Fibroblast of skin of scalp (primary cell): ENCODE results near the gene TRIB2.
A peak's percentile ranks its signal among the peaks of the same experiment; 100 is the strongest.

Experiments used
- DNase-seq: peaks from one replicate; pipeline ENCODE4 v3.0.0-alpha.2; 2013

Gene TRIB2

GRCh38 chr2:12750166-12750905 lies 33.6 kb downstream of the TRIB2 start:
- no peak for DNase-seq

- no peak for DNase-seq
Observed at GRCh38 chr2:12754643-12755042, 37.9 kb downstream of the TRIB2 start.

DNA sequence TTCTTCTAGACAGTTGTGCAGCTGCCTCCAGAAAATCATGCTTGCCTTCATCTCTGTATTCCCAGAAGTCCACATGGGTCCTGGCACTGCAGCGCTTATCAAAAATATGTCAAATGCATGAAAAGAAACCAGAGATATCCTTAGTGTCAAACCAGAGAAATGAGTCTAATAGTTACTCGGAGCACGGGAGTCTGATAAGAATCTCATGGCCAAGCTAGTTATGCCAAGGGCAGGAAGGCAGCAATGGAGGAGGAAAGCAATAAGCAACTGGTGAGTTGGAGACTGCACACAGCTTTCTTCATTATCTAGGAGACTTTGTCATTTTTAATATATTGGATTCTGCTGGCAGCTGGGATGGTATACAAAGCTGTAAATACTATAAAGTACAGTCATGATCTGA lies 38.6 kb downstream of the TRIB2 start:
- DNase-seq = no peak

GRCh38 chr2:12759248-12759647 lies 42.5 kb downstream of the TRIB2 start:
- DNase-seq = peak; percentile 98

GRCh38 chr2:12761104-12761503 lies 44.4 kb downstream of the TRIB2 start:
- DNase-seq = peak; percentile 28

DNA sequence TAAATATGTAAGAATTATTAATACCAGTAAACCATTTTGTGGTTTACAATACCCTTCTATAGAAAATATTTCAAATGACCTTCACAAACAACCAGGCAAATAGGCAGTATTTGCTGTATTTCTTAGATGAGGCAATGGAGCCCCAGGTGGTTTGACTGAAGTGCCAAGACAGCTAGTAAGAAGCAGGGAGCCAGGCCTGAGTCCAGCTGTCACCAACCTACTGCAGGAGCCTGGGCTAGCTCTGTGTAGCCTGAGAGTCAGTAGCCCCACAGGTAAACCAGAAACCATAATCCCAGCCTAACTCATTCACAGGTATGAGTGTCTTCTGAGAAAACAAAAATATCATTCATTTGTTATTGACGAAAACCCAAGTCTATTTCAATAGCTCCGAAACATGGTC lies 45.6 kb downstream of the TRIB2 start:
- no peak for DNase-seq

GRCh38 chr2:12762976-12763375 lies 46.2 kb downstream of the TRIB2 start:
- peak; percentile 62 for DNase-seq

- no peak for DNase-seq
Observed at GRCh38 chr2:12763486-12763885, 46.8 kb downstream of the TRIB2 start.

DNA sequence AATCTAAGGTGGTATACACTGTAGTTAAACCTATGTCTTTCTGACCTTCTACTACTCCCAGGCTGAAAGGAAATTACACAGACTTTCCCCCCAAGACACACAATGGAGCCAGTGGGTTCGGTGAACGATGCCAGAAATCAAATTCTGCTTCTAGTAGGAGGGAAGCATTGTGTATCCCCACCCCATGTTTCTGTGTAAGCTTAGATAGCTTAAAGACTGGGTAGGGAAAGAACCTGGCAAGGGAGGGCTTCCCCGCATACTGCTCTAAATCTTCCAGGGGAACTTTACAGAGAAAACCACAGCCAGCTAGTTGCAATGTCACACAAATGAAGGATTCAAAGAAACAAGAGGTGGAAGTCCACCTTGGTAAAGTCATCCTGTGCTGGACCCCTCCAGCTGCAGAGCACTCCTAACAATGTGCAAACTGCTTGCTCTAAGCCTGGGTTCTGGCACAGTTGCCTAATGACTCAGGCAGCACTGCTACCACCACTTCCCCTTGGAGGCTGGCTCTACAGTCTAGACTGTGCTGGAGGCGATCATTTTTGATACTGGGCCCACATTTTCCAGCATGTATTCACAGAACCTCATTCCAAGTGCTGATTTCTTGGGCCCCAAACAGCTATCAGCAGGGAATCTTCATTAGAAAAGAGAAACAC lies 47.5 kb downstream of the TRIB2 start:
- peak; percentile 79 for DNase-seq

GRCh38 chr2:12764849-12765605 lies 48.3 kb downstream of the TRIB2 start:
- DNase-seq = peak; percentile 63

DNA sequence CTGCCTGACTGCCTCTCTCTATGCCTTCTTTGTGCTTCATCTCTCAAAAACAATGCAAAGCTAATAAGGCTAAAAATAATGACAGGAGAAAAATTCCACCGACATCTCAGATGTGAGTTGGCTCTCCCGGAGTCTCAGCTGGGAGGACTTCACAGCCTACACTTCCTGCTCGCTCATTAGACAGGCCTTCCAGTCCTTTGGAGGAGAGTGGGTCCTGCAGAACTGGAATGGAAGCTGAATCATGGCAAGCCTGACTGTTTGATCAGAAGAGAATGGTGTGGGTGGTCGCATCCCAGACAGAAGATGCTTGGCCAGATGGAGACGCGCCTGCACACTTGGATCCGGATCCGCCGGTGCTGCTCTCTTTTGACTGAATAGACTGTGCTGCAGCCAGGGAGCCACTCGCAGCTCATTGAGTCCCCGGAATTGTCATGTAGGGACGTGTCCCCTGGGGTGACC lies 49.7 kb downstream of the TRIB2 start:
- peak; percentile 74 for DNase-seq

- DNase-seq = no peak
Observed at GRCh38 chr2:12767541-12767940, 50.8 kb downstream of the TRIB2 start.

GRCh38 chr2:12767996-12768624 lies 51.4 kb downstream of the TRIB2 start:
- DNase-seq = no peak

- peak; percentile 55 for DNase-seq
Observed at GRCh38 chr2:12769492-12770105, 52.9 kb downstream of the TRIB2 start.

GRCh38 chr2:12770300-12770968 lies 53.7 kb downstream of the TRIB2 start:
- no peak for DNase-seq

DNA sequence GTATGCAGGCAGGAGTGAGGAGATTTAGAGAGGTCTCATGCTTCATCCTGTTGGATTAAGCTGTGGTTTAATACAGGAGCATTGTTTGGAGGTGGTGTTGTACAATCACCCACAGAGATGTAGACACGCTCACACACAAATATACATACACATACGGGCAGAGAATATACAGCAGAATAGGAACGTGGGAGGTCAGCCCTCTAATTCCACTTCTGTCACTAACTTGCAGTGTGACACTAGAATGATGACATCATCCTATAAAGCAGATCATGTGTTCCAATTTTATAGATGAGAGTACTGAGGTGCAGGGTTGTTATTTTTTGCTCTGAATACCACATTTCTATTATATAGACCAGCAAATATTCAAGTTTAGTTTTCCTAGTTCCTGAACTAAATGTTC lies 54.4 kb downstream of the TRIB2 start:
- no peak for DNase-seq

GRCh38 chr2:12773586-12774394 lies 57.1 kb downstream of the TRIB2 start:
- DNase-seq = no peak

- peak; percentile 92 for DNase-seq
Observed at GRCh38 chr2:12774395-12774727, 57.6 kb downstream of the TRIB2 start.

GRCh38 chr2:12776521-12776961 lies 59.8 kb downstream of the TRIB2 start:
- no peak for DNase-seq

GRCh38 chr2:12778369-12778768 lies 61.6 kb downstream of the TRIB2 start:
- DNase-seq = peak; percentile 72
